Psoas muscle (tissue), 8 donors: ENCODE measurements around the gene GLI3. TPM values are rescaled to one million over a fixed set of nuclear protein-coding genes. Genes with fewer than 3 reads are reported as not detected.

ENCODE experiments used
- ATAC-seq, 4 donors: fragments of 200-7000 bp; cut with Tn5 transposase; one replicate each; pipeline ENCODE4 v1.9.1; 2020; ENCODE audit warnings: moderate library complexity in 3 of 4, mild to moderate bottlenecking in 2 of 4
- DNase-seq, 2 donors: peaks; one replicate each; pipeline ENCODE4 v3.0.0-alpha.2; 2020
- H3K27ac ChIP-seq: fragments of 200-600 bp; one replicate; pipeline ENCODE4 v1.8.0; 2022
- H3K27me3 ChIP-seq, 3 donors: fragments of 200-600 bp in 1 of 3; one replicate each; pipeline versions ENCODE4 v1.6.1 to v1.8.0; 2013 to 2022; ENCODE audit warnings: low read length in 2 of 3, mild to moderate bottlenecking in 2 of 3, moderate library complexity in 1 of 3; ENCODE audit not compliant: insufficient read depth in 3 of 3
- H3K36me3 ChIP-seq, 2 donors: fragments of 200-600 bp in 1 of 2; one replicate each; pipeline versions ENCODE4 v1.6.1 to v1.8.0; 2013 to 2022; ENCODE audit warnings: low read depth in 1 of 2, mild to moderate bottlenecking in 1 of 2, moderate library complexity in 1 of 2; ENCODE audit not compliant: insufficient read depth in 1 of 2
- H3K4me1 ChIP-seq: fragments of 200-600 bp; one replicate; pipeline ENCODE4 v1.8.0; 2022
- H3K4me3 ChIP-seq: fragments of 200-600 bp; one replicate; pipeline ENCODE4 v1.8.0; 2022; ENCODE audit warnings: mild to moderate bottlenecking
- H3K9me3 ChIP-seq: fragments of 200-600 bp; one replicate; pipeline ENCODE4 v1.8.0; 2022
- WGBS, 3 donors: extraction: QIAGEN DNeasy Blood & Tissue Kit; methylation state at CpG; one replicate each; pipeline versions ENCODE4 v1.1.6 to v1.1.7; 2013; 5-methylcytosine and 5-hydroxymethylcytosine counted together
- intact Hi-C, 2 donors: fragments of 100-400 bp; cut with DNase I; formaldehyde crosslinking; loops; one replicate each; pipeline versions ENCODE4 v1.11.0 to v1.14.2; 2022
- polyA plus RNA-seq, 3 donors: library from polyadenylated mRNA; stranded (reverse); fragments of 200-250 nt; gene quantifications; one replicate each; pipeline ENCODE4 v1.2.3, GENCODE V29; 2013
- total RNA-seq, 4 donors: library from RNA; stranded (reverse); fragmentation: NEBNext Ultra II Directional in 2 of 4; extraction: Animal tissue kit (Norgen Biotek cat#: 25700) in 2 of 4; gene quantifications; one replicate each; pipeline versions ENCODE4 v1.2.1 to v1.2.4, GENCODE V29; 2021 to 2023
- TF ChIP-seq, protein P1 (sequence below): fragments of 200-600 bp; IDR thresholded peaks from one replicate; pipeline ENCODE4 v1.8.0; 2022; ENCODE audit warnings: antibody characterized with exemption
- donor health status: healthy with polysubstance abuse.
- donor health status: DM: no; HTN: no; CAD: no; lungs with moderate emphysema.
- donor health status: Bipolar disorder and iron deficiency.
- donor health status: healthy.
- donor health status: DM: yes; HTN: yes; CAD: no.
- donor health status: DM: no; HTN: no; CAD: no.
- donor health status: DM: no; HTN: no; CAD: no.
- donor health status: DM: yes; HTN: yes; CAD: no.

The GLI3 gene
- total and polyA plus RNA-seq, 7 donors: 0.24 to 4.9 (median 3.2) TPM

DNA sequence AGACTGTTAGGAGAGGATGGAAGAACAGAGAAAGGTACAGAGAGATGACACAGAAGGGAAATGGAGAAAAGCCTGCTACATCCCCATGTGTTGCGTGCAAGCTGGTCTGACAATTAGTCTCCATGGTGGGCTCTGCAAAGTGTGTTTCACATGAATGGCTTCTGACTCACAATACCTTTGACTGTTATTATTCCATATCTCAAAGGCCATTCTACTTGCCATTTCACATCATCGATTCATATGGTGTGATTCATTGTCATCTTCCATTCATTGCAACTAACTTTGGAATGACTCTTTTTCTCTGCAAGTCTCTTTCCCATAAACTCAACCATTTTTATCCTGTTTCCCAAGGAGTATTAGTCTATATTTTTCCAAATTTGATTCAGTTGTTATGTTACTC lies 325.2 kb downstream of the GLI3 start:
- intact Hi-C loops: no loop called here
- Histone ChIP-seq H3K36me3 (no peaks in the 10 kb centered on the region), H3K27ac (no peak overlapping the region), H3K27me3 (no peaks in the 10 kb centered on the region), H3K4me1 (no peaks in the 10 kb centered on the region), H3K9me3 (no peaks in the 10 kb centered on the region), H3K4me3 (no peak overlapping the region)
- 87 to 97% (median 93%) methylated on average over 2 of the region's 2 CpGs for WGBS, 3 donors
- ATAC-seq: no peak
- TF ChIP-seq, protein P1, sequence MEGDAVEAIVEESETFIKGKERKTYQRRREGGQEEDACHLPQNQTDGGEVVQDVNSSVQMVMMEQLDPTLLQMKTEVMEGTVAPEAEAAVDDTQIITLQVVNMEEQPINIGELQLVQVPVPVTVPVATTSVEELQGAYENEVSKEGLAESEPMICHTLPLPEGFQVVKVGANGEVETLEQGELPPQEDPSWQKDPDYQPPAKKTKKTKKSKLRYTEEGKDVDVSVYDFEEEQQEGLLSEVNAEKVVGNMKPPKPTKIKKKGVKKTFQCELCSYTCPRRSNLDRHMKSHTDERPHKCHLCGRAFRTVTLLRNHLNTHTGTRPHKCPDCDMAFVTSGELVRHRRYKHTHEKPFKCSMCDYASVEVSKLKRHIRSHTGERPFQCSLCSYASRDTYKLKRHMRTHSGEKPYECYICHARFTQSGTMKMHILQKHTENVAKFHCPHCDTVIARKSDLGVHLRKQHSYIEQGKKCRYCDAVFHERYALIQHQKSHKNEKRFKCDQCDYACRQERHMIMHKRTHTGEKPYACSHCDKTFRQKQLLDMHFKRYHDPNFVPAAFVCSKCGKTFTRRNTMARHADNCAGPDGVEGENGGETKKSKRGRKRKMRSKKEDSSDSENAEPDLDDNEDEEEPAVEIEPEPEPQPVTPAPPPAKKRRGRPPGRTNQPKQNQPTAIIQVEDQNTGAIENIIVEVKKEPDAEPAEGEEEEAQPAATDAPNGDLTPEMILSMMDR: no peak
- no peak for DNase-seq
